Measurements from ENCODE around the gene OSMR.

Gene OSMR

DNA sequence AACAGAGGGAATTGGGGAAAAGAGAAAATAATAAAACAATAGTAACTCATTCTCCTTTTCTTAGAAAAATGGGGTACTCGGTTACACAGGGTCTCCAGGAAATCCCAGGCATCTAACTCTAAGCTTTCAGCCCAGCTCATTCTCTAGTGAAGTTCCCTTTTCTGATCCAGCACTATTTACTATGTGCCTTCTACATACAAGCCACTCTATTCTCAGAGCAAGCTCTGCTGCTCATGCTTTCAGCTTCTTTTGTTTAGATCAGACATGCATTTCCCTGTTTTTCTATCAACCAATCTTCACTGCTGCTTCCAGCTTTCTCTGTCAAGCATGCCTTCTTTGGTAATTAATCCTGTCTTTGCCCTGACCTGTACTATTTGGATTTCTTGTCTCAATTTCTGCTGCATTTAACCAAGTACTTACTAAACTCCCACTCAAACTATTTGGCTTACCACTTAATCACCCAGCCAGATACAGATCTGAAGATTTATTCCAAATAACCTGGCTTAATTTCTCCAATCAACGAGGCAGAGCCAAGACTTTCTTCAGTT, 25.3 kb downstream of the OSMR start:
- no peak for DNase-seq (ENCODE audit: low read depth in 2 of 2, low spot score in 1 of 2)

GRCh38 chr5:38871790-38872551, 26.2 kb downstream of the OSMR start:
- DNase-seq (ENCODE audit: low read depth in 2 of 2, low spot score in 1 of 2): no peak

DNA sequence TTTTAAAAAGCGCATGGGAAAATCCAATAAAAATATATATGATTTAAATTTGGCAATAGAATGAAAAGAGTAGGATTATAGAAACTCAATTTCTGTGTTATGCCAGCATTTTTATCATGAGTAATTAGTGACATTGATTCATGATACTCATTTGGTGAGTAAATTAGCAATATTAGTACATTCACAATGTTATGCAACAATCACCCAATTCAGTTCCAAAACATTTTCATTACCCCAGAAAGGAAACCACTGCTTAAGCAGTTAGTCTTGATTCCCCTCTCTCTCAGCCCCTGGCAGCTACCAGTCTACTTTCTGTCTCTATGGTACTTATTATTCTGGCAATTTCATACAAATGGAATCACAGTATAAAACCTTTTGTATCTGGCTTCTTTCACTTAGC, 27.0 kb downstream of the OSMR start:
- no peak for DNase-seq (ENCODE audit: low read depth in 2 of 2, low spot score in 1 of 2)

DNA sequence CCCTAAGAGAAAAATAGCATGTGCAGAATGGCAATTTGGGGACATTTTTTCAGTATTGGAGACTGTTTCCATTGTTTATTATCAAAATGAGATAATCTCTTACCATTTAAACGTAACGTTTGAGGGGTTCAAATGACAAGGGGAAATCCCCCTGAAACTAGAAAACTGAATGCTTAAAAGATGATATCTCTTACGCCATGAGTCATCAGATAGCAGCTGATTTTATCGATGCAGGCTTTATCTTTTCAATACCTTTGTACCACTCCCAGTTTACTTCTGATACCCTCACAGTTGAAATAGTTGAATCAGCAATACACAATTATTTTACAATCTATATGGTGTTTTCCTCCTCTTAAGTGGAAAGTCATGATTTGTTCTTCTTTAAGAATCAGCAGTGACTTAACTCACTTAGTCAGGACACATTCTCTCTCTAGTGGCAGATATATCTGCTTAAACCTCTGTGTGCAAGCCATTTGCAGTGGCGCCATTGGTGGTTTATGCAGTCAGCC, 29.2 kb downstream of the OSMR start:
- DNase-seq (ENCODE audit: low read depth in 2 of 2, low spot score in 1 of 2): no peak

DNA sequence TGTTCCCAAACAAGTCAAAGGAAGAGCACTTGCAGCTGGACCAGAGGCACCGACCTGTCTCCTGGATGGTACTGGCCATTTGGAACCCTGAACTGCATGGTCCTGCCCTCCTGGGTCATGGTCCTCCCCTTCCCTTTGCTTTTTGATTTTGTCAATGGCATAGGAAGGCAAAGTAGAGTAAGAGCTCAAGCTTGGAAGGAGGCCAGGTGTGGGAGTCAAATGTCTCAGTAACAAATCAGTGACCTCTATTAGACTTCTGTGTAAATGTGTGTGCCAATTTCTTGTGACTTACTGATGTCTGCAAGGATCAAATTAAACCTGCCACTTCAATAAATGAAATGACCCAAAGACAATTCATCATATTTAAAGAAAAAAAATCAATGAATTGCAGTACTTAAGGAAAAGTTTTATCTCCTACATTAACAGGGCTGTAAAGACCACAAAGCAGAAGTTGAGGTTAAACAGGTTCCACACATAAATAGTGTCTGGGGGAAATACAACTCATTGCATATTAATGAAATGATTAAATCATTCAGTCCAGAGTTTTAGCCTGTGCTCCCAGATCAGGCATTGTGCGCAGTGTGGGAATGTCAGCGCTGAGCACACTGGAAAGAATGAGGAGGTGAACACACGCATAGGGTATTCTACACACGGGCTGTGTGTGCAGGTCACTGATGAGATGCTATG, 32.7 kb downstream of the OSMR start:
- no peak for DNase-seq (ENCODE audit: low read depth in 2 of 2, low spot score in 1 of 2)

DNA sequence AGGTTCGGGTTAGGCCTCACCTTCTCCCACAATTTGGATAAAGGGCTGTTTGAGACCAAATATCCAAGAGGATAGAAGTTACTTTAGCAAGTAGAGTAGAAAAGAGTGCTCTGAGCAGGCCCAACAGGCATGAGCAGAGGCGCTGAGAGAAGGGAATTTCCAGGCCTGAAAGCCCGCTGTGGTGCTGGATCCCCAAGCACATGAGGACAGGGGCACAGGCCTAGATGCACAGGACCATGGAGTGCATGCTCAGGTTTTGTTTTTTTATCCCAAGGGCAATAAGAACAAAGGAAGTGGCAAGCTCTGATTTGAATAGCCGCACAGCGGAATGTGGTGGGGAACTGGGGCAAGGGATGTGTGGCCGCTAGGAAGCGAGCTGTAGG, 33.3 kb downstream of the OSMR start:
- no peak for DNase-seq (ENCODE audit: low read depth in 2 of 2, low spot score in 1 of 2)

DNA sequence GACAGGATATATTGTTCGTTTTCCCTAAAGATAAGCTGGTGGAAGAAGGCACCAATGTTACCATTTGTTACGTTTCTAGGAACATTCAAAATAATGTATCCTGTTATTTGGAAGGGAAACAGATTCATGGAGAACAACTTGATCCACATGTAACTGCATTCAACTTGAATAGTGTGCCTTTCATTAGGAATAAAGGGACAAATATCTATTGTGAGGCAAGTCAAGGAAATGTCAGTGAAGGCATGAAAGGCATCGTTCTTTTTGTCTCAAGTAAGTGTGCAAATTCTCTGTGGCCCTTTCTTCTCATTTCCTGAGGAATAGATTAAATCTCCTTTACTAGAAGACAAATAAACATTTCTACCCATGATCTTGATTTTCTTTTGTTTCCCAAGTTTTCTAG, 38.0 kb downstream of the OSMR start:
- no peak for DNase-seq (ENCODE audit: low read depth in 2 of 2, low spot score in 1 of 2)

DNA sequence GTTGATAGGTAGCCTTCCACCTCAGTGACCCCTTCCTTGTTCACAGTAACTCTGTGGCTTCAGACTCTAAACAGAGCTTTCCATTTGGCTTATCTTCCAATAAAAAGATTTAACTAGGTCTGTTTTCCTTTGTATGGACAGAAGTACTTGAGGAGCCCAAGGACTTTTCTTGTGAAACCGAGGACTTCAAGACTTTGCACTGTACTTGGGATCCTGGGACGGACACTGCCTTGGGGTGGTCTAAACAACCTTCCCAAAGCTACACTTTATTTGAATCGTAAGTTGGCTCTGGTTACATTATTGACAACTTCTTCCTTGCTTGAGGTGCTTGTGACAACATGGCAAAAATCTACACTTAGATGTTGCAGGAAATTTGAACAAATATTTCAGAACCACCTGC, 39.4 kb downstream of the OSMR start:
- no peak for DNase-seq (ENCODE audit: low read depth in 2 of 2, low spot score in 1 of 2)

DNA sequence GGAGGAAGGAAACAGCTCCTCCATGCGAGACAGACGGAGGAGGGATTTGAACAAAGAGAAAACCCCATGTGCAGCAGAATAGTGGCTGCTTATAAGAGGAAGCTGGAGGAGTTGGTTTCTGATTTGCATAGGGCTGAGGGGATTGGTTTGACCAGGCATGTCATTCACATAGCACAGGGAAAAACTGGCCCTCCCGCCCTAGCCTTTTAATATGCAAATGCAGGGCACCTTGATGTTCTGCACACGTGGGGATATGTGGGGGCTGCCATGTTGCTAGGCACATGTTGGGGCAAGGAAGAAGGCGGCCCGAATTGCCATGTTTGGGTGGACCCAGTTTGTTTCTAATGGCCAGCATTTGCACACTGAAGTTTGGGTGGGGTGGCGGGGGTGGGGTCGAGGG, 42.2 kb downstream of the OSMR start:
- DNase-seq (ENCODE audit: low read depth in 2 of 2, low spot score in 1 of 2): no peak

DNA sequence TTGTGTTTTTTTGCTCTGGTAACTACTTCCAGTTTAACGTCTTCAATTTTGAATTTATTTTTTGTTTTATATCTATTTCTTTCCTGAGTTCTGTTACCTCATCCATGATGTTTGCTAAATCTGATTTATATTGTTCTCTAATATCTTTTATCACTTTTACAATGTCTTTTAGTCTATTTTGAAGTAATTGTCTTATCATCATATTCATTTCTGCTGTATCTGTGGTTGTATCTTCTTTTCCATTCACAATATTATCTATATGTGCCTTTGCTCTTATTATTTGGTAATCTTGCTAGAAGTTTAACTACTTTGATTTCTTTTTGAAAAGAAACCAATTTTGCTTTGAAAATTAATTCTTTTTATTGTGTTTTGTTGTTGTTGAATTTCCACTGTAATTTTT, 43.6 kb downstream of the OSMR start:
- DNase-seq (ENCODE audit: low read depth in 2 of 2, low spot score in 1 of 2): no peak

- DNase-seq (ENCODE audit: low read depth in 2 of 2, low spot score in 1 of 2): no peak
Measured at GRCh38 chr5:38891563-38891962, 45.8 kb downstream of the OSMR start.

DNA sequence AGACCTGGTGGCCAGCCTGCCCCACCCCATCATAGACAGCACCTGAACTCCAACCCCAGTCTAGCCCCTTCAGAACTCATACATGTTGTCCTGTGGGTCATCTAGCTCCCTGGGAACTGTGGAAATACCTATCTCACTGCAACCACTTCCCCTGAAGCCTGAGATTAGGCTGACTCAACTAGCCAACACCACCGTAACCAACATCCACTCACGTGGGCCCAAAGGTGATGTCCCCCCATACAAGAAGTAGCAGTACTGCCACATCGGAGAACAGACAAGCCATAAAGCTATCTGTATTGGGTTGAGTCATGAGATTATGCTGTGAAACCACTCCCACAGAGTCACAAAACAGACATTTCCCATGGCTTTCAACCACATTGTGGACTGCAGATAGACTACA, 46.6 kb downstream of the OSMR start:
- no peak for DNase-seq (ENCODE audit: low read depth in 2 of 2, low spot score in 1 of 2)

GRCh38 chr5:38896760-38897159, 50.9 kb downstream of the OSMR start:
- DNase-seq (ENCODE audit: low read depth in 2 of 2, low spot score in 1 of 2): no peak

DNA sequence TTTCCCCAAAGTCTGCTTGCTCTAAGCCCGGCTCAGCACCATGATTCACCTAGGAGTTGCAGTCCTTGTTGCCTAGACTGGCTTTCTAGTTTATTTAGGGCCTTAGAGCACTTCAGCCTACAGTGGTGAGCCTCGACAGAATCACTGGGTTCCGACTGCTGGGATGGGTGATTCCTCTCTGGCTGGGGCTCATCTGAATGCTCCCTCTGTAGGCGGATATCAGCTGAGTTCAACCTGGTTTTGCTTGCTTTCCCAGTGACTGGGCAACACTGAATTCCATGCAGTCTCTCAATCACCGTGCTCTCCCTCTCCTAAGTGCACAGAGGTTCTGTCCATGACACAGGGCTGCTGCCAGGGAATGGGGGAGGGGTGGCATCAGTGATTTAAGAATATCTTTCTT, 54.1 kb downstream of the OSMR start:
- no peak for DNase-seq (ENCODE audit: low read depth in 2 of 2, low spot score in 1 of 2)

- no peak for DNase-seq (ENCODE audit: low read depth in 2 of 2, low spot score in 1 of 2)
Measured at GRCh38 chr5:38905516-38905915, 59.7 kb downstream of the OSMR start.

DNA sequence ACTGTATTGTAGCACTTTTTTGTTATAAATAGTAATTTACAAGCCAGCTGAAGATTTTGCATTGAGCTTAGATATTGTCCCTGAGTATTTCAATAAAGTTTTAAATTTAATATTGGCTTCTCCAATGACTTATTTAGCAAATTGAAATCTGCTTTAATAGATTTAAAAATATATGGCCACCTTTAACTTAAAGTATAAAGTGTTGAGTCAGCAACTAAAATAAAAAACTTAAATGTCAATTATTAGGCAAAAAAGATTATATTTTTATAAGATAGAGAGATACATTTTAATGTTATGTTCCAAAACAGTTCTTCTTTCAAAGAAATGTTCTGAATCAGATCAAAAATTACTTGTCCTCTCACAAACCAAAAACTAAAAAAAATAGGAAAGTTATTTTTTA, 60.7 kb downstream of the OSMR start:
- no peak for DNase-seq (ENCODE audit: low read depth in 2 of 2, low spot score in 1 of 2)

DNA sequence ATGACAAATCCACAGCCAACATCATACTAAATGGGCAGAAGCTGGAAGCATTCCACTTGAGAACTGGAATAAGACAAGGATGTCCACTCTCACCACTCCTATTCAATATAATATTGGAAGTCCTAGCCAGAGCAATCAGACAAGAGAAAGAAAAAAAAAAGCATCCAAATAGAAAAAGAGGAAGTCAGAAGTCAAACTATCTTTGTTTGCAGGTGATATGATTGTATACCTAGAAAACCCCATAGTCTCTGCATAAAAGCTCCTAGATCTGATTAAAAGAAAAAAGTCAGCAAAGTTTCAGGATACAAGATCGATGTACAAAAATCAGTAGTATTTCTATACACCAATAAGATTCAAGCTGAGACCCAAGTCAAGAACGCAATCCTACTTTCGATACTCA, 66.1 kb downstream of the OSMR start:
- DNase-seq (ENCODE audit: low read depth in 2 of 2, low spot score in 1 of 2): no peak

GRCh38 chr5:38913714-38914113, 67.9 kb downstream of the OSMR start:
- no peak for DNase-seq (ENCODE audit: low read depth in 2 of 2, low spot score in 1 of 2)

- no peak for DNase-seq (ENCODE audit: low read depth in 2 of 2, low spot score in 1 of 2)
Measured at GRCh38 chr5:38916802-38917201, 71.0 kb downstream of the OSMR start.

DNA sequence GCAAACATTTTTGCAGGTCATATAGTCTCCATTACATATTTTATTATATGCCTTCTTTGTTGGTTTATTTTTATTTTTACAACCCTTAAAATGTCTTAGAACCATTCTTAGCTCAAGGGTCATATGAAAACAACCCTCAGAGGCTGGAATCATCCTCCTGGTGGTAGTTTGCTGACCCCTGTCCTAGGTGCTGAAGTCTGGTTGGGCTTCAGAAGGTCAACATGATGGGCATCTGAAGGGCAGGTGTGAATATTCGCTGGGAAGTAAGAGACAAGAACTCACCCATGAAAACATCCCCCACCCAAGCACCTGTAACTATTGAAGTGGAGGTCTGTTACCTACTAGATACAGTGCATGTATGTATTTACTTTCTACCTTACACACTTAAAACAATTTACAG, 75.4 kb downstream of the OSMR start:
- no peak for DNase-seq (ENCODE audit: low read depth in 2 of 2, low spot score in 1 of 2)

GRCh38 chr5:38922199-38922598, 76.4 kb downstream of the OSMR start:
- peak in 1 of 2 donors; percentile 12 for DNase-seq (ENCODE audit: low read depth in 2 of 2, low spot score in 1 of 2)

GRCh38 chr5:38923661-38924451, 78.0 kb downstream of the OSMR start:
- no peak for DNase-seq (ENCODE audit: low read depth in 2 of 2, low spot score in 1 of 2)

Data from stimulated activated CD8-positive, alpha-beta memory T cell treated with anti-CD3 and anti-CD28 coated beads, Interleukin-4, amount 100 ng/mL, for 1 hour (primary cell).